CD14-positive monocyte (primary cell): Measurements from ENCODE around the gene ARHGAP32. TPM values are rescaled to one million over a fixed set of nuclear protein-coding genes. Genes with fewer than 3 reads are reported as not detected.

ENCODE experiments used
- DNase-seq, 3 donors: peaks; one replicate each; pipeline ENCODE4 v3.0.0-alpha.2; 2011 to 2022
- H2AFZ ChIP-seq: 2 replicates; pipeline ENCODE4 v1.6.0; 2012; ENCODE audit warnings: mild to moderate bottlenecking, low read depth, low read length, inconsistent platforms; ENCODE audit not compliant: insufficient read depth, poor library complexity, severe bottlenecking
- H3K27ac ChIP-seq, 2 donors: 1 replicate in 1 of 2; 2 replicates in 1 of 2; pipeline ENCODE4 v1.5.1; 2012 to 2013; ENCODE audit warnings: low read length in 2 of 2, control low read depth in 1 of 2, inconsistent platforms in 1 of 2, low read depth in 1 of 2, mild to moderate bottlenecking in 1 of 2
- H3K27me3 ChIP-seq, 2 donors: one replicate each; pipeline versions ENCODE4 v1.6.0 to v1.6.1; 2011 to 2013; ENCODE audit warnings: low read length in 2 of 2; ENCODE audit not compliant: control insufficient read depth in 2 of 2, insufficient read depth in 2 of 2
- H3K36me3 ChIP-seq, 2 donors: replicated peaks in 1 of 2; 1 replicate in 1 of 2; 2 replicates in 1 of 2; pipeline versions ENCODE4 v1.5.1 to v1.6.1; 2012 to 2013; ENCODE audit warnings: low read length in 2 of 2, control low read depth in 1 of 2, inconsistent platforms in 1 of 2, mild to moderate bottlenecking in 1 of 2; ENCODE audit not compliant: insufficient read depth in 2 of 2, control insufficient read depth in 1 of 2
- H3K4me1 ChIP-seq, 2 donors: 1 replicate in 1 of 2; 2 replicates in 1 of 2; pipeline versions ENCODE4 v1.5.1 to v1.6.1; 2012 to 2013; ENCODE audit warnings: low read length in 2 of 2, control low read depth in 1 of 2, inconsistent platforms in 1 of 2, mild to moderate bottlenecking in 1 of 2, moderate library complexity in 1 of 2; ENCODE audit not compliant: insufficient read depth in 2 of 2, control insufficient read depth in 1 of 2
- H3K4me2 ChIP-seq: replicated peaks from 2 replicates; pipeline ENCODE3; 2012; ENCODE audit warnings: low read length, moderate library complexity, mild to moderate bottlenecking; ENCODE audit not compliant: poor library complexity, severe bottlenecking; ENCODE audit errors: extremely low read depth
- H3K4me3 ChIP-seq, 3 experiments: fragments of 200-600 bp in 1 of 3; sonication (generic) in 1 of 3; replicated peaks in 1 of 3; 1 replicate in 2 of 3; 2 replicates in 1 of 3; pipeline ENCODE4 v1.5.1; 2011 to 2013; ENCODE audit warnings: low read length in 3 of 3, mild to moderate bottlenecking in 3 of 3, control low read depth in 2 of 3, low read depth in 2 of 3, inconsistent platforms in 1 of 3, moderate library complexity in 1 of 3
- H3K79me2 ChIP-seq: 2 replicates; pipeline ENCODE4 v1.6.0; 2012; ENCODE audit warnings: mild to moderate bottlenecking, control low read depth, inconsistent platforms, low read length, moderate library complexity; ENCODE audit not compliant: insufficient read depth
- H3K9ac ChIP-seq: 2 replicates; pipeline ENCODE4 v1.6.0; 2017; ENCODE audit warnings: low read length, mild to moderate bottlenecking; ENCODE audit not compliant: insufficient read depth, poor library complexity, severe bottlenecking
- H3K9me3 ChIP-seq, 2 donors: replicated peaks in 1 of 2; 1 replicate in 1 of 2; 2 replicates in 1 of 2; pipeline versions ENCODE4 v1.5.1 to v1.6.1; 2012 to 2013; ENCODE audit warnings: low read length in 2 of 2, control low read depth in 1 of 2; ENCODE audit not compliant: control insufficient read depth in 1 of 2, insufficient read depth in 1 of 2
- H4K20me1 ChIP-seq: 2 replicates; pipeline ENCODE4 v1.6.0; 2012; ENCODE audit warnings: mild to moderate bottlenecking, low read length, control low read depth, moderate library complexity; ENCODE audit not compliant: insufficient read depth
- H3K27ac Mint-ChIP-seq, 7 donors: one replicate each; pipeline ENCODE4 v1.8.0; 2020; ENCODE audit warnings: mild to moderate bottlenecking in 7 of 7, mixed read lengths in 7 of 7, moderate library complexity in 6 of 7, inconsistent platforms in 2 of 7
- H3K27me3 Mint-ChIP-seq, 3 donors: one replicate each; pipeline ENCODE4 v1.8.0; 2021 to 2022; ENCODE audit warnings: low read depth in 3 of 3, mild to moderate bottlenecking in 3 of 3, mixed read lengths in 3 of 3, moderate library complexity in 3 of 3, inconsistent platforms in 1 of 3
- H3K36me3 Mint-ChIP-seq, 2 donors: one replicate each; pipeline ENCODE4 v1.8.0; 2020; ENCODE audit warnings: mixed read lengths in 2 of 2, inconsistent platforms in 1 of 2, mild to moderate bottlenecking in 1 of 2
- H3K4me1 Mint-ChIP-seq: one replicate; pipeline ENCODE4 v1.8.0; 2020; ENCODE audit warnings: mild to moderate bottlenecking, mixed read lengths
- H3K4me3 Mint-ChIP-seq, 2 donors: one replicate each; pipeline ENCODE4 v1.8.0; 2020; ENCODE audit warnings: mild to moderate bottlenecking in 2 of 2, mixed read lengths in 2 of 2, moderate library complexity in 1 of 2
- H3K9me3 Mint-ChIP-seq, 7 donors: one replicate each; pipeline ENCODE4 v1.8.0; 2020 to 2022; ENCODE audit warnings: mixed read lengths in 7 of 7, mild to moderate bottlenecking in 6 of 7, moderate library complexity in 6 of 7, inconsistent platforms in 2 of 7
- CTCF ChIP-seq: fragments of 200-600 bp; IDR thresholded peaks from one replicate; pipeline ENCODE4 v1.8.0; 2022; ENCODE audit warnings: antibody characterized with exemption, mild to moderate bottlenecking
- WGBS: methylation state at CpG from one replicate; pipeline ENCODE4 v1.1.5; 2013; ENCODE audit warnings: missing lambda C conversion rate; ENCODE audit not compliant: insufficient coverage; 5-methylcytosine and 5-hydroxymethylcytosine counted together
- intact Hi-C, 2 donors: fragments of 100-400 bp; cut with micrococcal nuclease; formaldehyde crosslinking; loops; one replicate each; pipeline versions ENCODE4 v1.15.0 to v1.15.1; 2023
- polyA plus RNA-seq, 3 donors: library from polyadenylated mRNA; depleted of rRNA in 1 of 3; unstranded in 2 of 3; stranded (reverse) in 1 of 3; fragments of 300-500 nt in 2 of 3; fragments of >200 nt in 1 of 3; fragmentation: Illumina TruSeq in 2 of 3; gene quantifications; 1 replicate in 2 of 3; 2 replicates in 1 of 3; pipeline ENCODE4 v1.2.3, GENCODE V29; 2012 to 2021

Gene ARHGAP32
- polyA plus RNA-seq, 3 donors, result 0.13 to 3.4 (median 0.72) TPM

- H3K9me3 Mint-ChIP-seq, result no peaks in the 10 kb centered on the region
- H3K27me3 ChIP-seq, result no peaks in the 10 kb centered on the region
- H4K20me1 ChIP-seq, result no peaks in the 10 kb centered on the region
- no CpG with 5 or more reads among the region's 2 CpGs for WGBS
- H3K9me3 ChIP-seq, result no peaks in the 10 kb centered on the region
- peaks cover 10 to 17% of the 10 kb centered on the region in 2 donors for H3K36me3 Mint-ChIP-seq
- TF ChIP-seq CTCF, result no peak
- no peak overlapping the region for H3K4me3 ChIP-seq
- H3K79me2 ChIP-seq, result no peaks in the 10 kb centered on the region
- no peak overlapping the region for H3K9ac ChIP-seq
- H3K27ac Mint-ChIP-seq, result no peak overlapping the region
- no peak overlapping the region for H3K4me3 Mint-ChIP-seq
- H2AFZ ChIP-seq, result no peak overlapping the region
- H3K27ac ChIP-seq, result no peak overlapping the region
- no peak for DNase-seq
- intact Hi-C loops, result loop anchor here (5.0 to 10.0 kb wide), 2 partner anchors 213 to 626 kb away; no protein-coding TSS in a partner anchor
- no peaks in the 10 kb centered on the region for H3K4me1 ChIP-seq
- H3K36me3 ChIP-seq, result peaks cover 4 to 7% of the 10 kb centered on the region in 2 donors
- no peaks in the 10 kb centered on the region for H3K4me1 Mint-ChIP-seq
- H3K27me3 Mint-ChIP-seq, result no peaks in the 10 kb centered on the region
- no peak overlapping the region for H3K4me2 ChIP-seq
Measured at GRCh38 chr11:129119036-129119435, 73.1 kb downstream of the ARHGAP32 start.

GRCh38 chr11:129117595-129118350 is 74.4 kb downstream of the ARHGAP32 start:
- no CpG with 5 or more reads among the region's 6 CpGs for WGBS
- Mint-ChIP-seq H3K27me3 (no peaks in the 10 kb centered on the region), H3K4me1 (no peaks in the 10 kb centered on the region), H3K27ac (no peak overlapping the region), H3K36me3 (peaks cover 7 to 10% of the 10 kb centered on the region in 2 donors), H3K9me3 (no peaks in the 10 kb centered on the region), H3K4me3 (no peak overlapping the region)
- Histone ChIP-seq H3K4me2 (no peak overlapping the region), H3K36me3 (no peaks in the 10 kb centered on the region), H3K9me3 (no peaks in the 10 kb centered on the region), H3K79me2 (no peaks in the 10 kb centered on the region), H3K9ac (no peak overlapping the region), H3K4me1 (no peaks in the 10 kb centered on the region), H2AFZ (no peak overlapping the region), H4K20me1 (no peaks in the 10 kb centered on the region), H3K27ac (no peak overlapping the region), H3K27me3 (no peaks in the 10 kb centered on the region), H3K4me3 (no peak overlapping the region)
- intact Hi-C loops, result loop anchor here (2.0 to 10.0 kb wide), 3 partner anchors 215 to 627 kb away; no protein-coding TSS in a partner anchor
- peak; percentile 86 for TF ChIP-seq CTCF
- peak; percentile 29 to 53 (median 40) for DNase-seq
